T-helper 2 cell treated with Interferon-gamma antibody and Interleukin-4, amounts not matched to agents 100 ng/mL and 5 ng/mL, for 36 hours (primary cell): ENCODE data around the gene RTKN. TPM values are rescaled to one million over a fixed set of nuclear protein-coding genes. Genes with fewer than 3 reads are reported as not detected.

ENCODE experiments used
- intact Hi-C: fragments of 100-400 bp; cut with micrococcal nuclease; formaldehyde crosslinking; loops from one replicate; pipeline ENCODE4 v1.15.1; 2023
- total RNA-seq: library from RNA; stranded (reverse); gene quantifications from 2 replicates; pipeline ENCODE4 v1.2.3, GENCODE V29; 2022

RTKN gene
- total RNA-seq, 1 donor from 2014 or later, result 0.52 TPM

DNA sequence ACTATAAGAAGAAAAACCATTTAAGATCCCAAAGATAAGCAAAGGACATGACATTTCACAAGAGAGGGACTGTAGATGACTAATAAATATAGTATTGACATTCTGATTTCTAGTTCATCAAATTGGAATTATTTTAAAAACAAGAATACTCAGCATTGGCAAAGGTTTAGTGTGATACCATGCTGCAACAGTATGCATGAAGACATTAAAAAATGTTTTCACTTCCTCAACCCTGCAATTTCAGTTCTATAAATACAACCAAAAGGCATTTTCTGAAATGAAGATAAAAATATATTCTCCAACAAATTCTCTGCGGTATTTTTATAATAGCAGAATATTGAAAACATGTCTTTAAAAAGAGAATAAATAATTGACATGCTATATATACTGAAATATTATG lies 22.4 kb downstream of the RTKN start:
- intact Hi-C loops, result no loop called here

DNA sequence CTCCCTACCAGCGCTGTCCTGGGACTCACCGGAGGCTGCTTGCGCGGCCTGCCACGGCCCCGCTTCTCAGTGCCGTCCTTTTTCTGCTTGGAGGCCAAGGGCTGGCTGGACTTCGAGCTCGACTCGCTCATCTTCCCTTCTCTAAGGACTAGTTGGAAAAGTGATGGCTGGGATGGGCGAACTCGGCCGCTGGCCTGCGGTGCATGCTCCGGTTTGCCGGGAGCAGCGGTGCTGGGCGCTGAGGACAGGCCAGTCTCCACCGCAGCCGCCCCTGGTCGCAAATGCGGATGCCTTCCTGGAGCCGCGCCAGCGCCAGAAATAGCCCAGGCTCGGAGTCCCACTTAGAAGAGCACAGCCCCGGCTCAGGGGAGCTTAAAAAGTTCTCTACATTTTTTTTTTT lies 23.4 kb downstream of the RTKN start:
- intact Hi-C loops, result no loop called here

GRCh38 chr2:74417763-74418162 lies 24.0 kb downstream of the RTKN start:
- intact Hi-C loops, result no loop called here

- intact Hi-C loops, result no loop called here
These were observed 24.5 kb downstream of the RTKN start for GRCh38 chr2:74417197-74417596.

DNA sequence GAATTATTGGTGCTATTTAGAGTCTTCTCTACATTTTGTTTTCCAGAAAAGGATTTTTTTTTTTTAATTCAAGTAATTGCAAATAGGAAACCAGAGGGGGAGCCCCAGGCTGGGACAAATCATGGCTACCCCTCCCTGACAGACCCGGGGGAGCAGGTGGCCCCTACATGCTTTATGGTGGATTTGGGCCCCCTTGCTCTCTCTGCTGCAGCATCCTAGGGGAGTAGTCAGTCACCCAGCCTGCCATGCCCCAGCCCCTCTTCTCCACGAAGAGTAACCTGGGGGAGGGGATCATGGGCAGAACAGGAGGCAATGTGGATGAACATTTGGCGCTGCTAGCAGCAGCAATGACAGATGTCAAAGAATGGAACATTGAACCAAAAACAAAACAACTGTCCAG lies 25.0 kb downstream of the RTKN start:
- intact Hi-C loops, result no loop called here

DNA sequence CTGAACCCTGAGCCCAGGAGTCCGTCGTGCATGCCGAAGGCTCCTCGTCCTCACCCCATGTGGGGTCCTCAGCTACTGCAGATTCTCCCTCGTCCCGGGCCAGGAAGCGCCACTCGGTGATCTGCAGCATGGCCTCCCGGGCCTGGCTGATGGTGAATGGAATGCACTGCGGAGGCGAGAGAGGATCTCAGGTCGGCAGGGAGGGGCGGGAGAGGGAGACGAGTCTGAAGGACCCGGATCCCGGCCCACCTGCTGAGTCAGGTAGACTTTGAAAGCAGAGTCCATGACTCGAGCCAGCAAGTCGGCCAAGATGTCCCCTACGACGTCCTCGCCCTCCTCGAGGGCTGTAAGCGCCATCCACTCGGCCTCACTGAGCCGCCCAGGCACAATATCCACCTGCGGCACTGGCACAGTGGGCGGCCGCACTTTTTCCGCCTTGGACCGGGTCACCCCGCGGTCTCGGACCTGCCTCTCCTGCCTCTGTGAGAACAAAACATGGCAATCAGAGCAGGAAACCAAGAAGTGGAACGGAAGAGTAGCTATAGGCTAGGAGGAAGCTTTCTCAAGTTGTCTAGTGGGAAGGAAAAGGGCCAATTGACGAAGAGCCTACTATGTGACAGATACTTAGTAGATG lies 25.9 kb downstream of the RTKN start:
- intact Hi-C loops, result no loop called here

GRCh38 chr2:74414881-74415761 lies 26.6 kb downstream of the RTKN start:
- intact Hi-C loops, result no loop called here

- intact Hi-C loops, result no loop called here
These were observed 27.3 kb downstream of the RTKN start for GRCh38 chr2:74414441-74414840.

GRCh38 chr2:74413001-74413698 lies 28.6 kb downstream of the RTKN start:
- intact Hi-C loops, result no loop called here

DNA sequence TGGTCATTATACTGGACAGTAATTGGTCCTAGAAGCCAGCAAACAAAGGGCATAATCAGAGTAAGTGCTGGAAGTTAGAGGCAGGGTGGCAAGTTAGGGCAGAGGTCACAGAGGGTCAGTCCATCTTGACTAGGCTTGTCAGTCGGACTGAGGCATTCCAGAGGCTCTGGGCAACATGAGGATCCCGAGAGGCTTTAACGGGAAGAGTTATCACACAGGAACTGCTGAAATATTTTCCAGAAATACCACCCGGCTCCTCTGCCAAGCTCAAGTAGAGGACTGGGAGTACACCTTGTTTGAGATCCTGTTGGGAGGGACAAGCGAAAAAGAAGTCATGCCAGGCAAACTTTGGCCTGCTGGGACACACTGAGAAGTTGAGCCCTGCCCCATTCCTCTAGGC lies 34.1 kb downstream of the RTKN start:
- intact Hi-C loops, result no loop called here

DNA sequence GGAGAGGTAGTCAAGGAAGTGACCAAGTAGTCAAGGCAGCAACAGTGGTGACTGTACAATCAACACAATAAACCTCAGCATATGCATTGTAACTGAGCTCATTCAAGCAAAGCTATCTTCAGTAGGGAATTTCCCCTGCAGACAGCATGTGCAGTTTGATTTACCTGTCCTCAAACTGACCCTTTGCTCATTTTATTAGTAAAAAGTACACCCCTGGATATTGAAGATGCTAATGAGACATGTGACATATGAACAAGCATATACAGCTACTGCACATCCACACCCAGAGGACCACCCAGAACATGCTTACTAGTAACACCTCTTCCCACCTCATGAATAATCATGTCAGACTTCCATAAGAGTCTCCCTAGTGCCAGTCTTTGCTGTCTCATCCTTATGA lies 35.7 kb downstream of the RTKN start:
- intact Hi-C loops, result no loop called here

- intact Hi-C loops, result no loop called here
These were observed 39.8 kb downstream of the RTKN start for GRCh38 chr2:74401891-74402290.

- intact Hi-C loops, result loop anchor here (1.0 kb wide), 2 partner anchors 7 to 149 kb away; no protein-coding TSS in a partner anchor
These were observed 42.0 kb downstream of the RTKN start for GRCh38 chr2:74399785-74400184.

- intact Hi-C loops, result no loop called here
These were observed 45.6 kb downstream of the RTKN start for GRCh38 chr2:74396149-74396548.

GRCh38 chr2:74393525-74393924 lies 48.2 kb downstream of the RTKN start:
- intact Hi-C loops, result loop anchor here (2.0 kb wide), 1 partner anchor 61 kb away; the partner anchor contains the start of gene INO80B

- intact Hi-C loops, result loop anchor here (1.0 to 2.0 kb wide), 6 partner anchors 8 to 245 kb away; partner anchors contain the start of genes AUP1, BOLA3, C2orf81 and HTRA2
These were observed 49.3 kb downstream of the RTKN start for GRCh38 chr2:74392449-74392743.

- intact Hi-C loops, result loop anchor here (1.0 to 2.0 kb wide), 7 partner anchors 8 to 245 kb away; partner anchors contain the start of genes AUP1, BOLA3, C2orf81 and HTRA2
These were observed 49.9 kb downstream of the RTKN start for GRCh38 chr2:74391580-74392448.

- intact Hi-C loops, result loop anchor here (2.0 kb wide), 1 partner anchor 140 kb away; no protein-coding TSS in a partner anchor
These were observed 50.5 kb downstream of the RTKN start for GRCh38 chr2:74391209-74391579.

- intact Hi-C loops, result loop anchor here (2.0 kb wide), 1 partner anchor 140 kb away; no protein-coding TSS in a partner anchor
These were observed 51.1 kb downstream of the RTKN start for GRCh38 chr2:74390606-74391005.

DNA sequence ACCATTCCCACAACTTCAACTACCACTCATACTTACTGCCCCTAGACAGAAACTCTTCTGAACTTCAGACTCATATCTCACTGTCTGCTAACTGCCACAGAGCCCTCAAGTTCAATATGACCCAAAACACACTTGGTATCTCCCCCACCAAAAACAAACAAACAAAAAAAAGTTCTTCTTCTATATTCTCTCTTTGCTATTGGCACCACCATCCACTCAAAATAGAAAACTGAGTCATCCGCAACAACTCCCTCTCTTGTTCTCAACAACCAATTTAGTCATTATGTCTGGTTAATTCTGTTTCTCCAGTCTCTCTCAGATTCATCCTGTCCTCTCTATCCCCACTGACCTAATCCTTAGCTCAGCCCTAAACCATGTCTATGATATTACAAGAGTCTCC lies 54.4 kb downstream of the RTKN start:
- intact Hi-C loops, result no loop called here

DNA sequence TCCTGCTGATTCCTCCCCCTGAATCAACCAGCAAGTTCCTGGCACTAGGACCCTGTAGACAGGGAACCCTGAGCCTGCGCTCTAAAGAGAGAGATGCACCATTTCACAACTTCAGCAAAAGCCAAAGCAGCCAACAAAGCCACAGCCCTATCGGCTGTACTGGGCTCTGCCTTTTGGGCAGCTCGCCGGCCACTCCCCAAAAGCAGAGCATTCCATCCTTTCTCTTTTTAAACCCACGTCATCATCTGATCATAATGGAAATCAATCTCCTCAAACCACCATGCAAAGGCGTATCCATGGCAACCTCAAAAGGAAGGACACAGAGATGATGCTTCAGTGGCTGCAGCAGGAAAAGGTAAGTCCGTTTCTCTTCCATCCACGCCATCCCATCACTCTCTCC lies 56.3 kb downstream of the RTKN start:
- intact Hi-C loops, result no loop called here
